Activated CD4-positive, alpha-beta T cell treated with anti-CD3 and anti-CD28 coated beads, Interleukin-2, Interleukin-4, amounts not matched to agents 100 ng/mL and 50 ng/mL, durations not matched to agents 16 hours and 8 hours (primary cell): Measurements from ENCODE around the gene LAMP1.
"Not testable (repeated sequence)": the region's sequence is repeated elsewhere in the genome, so short reads cannot be mapped to it uniquely, and the experiment has no call there.

Experiments used
- DNase-seq: peaks from one replicate; pipeline ENCODE4 v3.0.0-alpha.2; 2020; ENCODE audit warnings: low spot score

The LAMP1 gene, protein sequence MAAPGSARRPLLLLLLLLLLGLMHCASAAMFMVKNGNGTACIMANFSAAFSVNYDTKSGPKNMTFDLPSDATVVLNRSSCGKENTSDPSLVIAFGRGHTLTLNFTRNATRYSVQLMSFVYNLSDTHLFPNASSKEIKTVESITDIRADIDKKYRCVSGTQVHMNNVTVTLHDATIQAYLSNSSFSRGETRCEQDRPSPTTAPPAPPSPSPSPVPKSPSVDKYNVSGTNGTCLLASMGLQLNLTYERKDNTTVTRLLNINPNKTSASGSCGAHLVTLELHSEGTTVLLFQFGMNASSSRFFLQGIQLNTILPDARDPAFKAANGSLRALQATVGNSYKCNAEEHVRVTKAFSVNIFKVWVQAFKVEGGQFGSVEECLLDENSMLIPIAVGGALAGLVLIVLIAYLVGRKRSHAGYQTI

DNA sequence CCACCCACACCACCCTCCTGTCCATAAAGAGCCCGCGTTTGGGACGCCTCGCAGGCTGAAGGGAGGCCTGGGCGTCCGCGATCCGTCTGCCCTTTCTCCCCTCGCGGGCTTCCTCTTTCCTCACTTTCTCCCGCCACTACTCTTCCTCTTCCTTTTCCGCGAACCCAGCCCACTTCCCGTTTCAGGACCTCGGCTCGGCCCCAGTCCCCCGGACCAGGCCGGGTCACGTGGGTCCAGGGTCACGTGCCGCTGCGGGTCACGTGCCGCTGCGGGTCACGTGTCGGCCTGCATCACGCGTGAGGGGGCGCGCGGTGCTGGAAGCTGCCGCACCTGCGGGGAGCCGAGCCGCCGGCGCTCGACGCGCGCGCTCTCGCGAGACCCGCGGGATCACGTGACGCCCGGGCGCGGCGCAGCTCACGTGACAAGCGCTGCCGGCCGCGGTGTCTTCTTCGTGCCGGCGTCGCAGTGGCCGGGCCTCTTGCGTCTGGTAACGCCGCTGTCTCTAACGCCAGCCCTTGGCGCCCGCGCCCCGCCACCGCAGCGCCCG is at the start of gene LAMP1:
TSS of gene LAMP1 (plus strand) at position 417 of the 547 bp plus-strand sequence. CDS start 196 bp downstream, outside the sequence.
- DNase-seq = peak; percentile 98

DNA sequence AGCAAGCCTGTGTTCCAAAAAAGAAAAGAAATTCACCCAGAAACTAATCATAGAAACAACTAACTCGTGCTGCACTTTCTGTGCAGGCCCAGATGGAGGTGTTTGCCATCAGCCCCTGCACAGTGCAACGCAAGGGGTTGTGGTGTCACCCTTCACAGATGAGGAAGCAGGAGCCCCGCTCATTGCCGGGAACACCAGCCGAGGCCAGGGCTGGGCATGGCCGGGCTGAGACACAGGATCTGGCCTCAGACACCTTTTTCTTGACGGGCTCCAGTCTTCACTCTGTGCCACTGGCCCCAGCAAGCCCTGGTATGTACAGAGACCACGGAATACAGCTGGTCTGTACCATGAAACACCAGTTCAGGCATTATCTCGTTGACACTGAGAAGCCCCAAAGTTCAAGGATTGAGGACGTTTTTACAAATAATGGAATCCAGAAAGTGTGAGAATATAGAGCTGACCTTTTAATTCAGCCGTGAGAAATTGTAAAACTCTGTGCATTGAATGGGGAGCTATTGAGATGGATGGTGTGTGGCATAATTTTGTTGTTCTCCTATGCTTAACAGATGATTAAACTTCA is 44.4 kb upstream of the LAMP1 start:
- no peak for DNase-seq

DNA sequence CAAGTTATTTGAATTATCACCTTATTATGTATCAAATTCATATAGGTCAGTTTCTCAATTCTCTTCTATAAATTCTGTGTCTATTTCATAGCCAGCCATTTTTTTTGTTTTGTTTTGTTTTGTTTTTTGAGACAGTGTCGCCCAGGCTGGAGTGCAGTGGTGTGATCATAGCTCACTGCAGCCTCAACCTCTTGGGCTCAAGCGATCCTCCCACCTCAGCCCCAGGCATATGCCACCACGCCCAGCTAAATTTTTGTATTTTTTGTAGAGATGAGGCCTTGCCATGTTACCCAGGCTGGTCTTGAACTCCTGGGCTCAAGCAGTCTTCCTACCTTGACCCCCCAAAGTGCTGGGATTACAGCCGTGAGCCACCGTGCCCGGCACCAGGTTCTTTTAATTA is 39.1 kb upstream of the LAMP1 start:
- DNase-seq = not testable (repeated sequence)

DNA sequence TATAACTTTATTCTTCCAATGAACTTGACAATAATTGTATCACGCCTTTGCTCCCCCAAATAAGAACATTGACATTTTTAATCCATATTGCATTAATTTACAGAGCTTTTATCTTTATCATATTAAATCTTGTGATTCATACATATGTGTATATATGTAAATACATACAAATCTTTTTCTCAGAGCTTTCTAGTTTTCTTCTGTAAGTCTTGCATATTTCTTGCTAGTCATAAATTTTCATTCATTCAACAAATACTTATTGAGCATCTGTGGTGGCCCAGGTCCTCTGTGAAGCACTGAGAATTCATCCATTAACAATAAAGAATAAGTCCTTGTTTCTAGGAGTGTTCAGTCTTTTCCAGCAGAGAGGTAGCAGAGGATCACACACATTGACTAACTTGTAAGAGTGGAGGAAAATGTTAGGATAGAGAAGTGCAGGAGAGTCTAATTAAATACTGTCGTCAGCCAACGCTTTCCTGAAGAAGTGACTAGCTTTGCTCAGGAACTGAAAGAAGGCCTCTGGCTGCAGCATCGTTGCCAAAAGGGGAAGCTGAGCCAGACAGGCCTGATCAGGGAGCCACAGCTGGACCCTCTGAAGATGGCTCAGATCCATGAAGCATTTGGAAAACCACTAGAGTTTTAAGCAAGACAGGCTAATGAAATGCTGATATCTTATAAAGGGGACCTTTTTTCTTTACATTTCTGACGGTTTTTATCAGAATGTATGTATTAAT is 38.6 kb upstream of the LAMP1 start:
- DNase-seq = no peak

DNA sequence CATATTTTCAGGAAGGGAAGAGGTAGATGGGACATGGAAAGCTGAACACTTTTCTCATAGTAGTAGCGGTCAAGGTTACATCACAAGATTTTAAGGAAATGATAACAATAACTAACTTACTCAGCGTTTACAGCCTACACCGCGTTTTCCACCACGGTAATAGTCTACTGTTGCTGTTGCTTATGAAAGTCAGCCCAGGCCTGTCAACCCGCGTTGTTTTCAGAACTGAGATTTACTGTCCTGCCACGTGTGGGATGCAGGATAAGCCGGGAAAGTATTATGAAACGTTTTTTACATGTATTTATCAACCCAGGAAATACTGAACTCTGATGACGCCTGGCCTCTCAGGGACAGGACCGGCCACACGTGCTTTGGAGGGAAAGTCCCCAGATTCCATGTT is 36.0 kb upstream of the LAMP1 start:
- DNase-seq = no peak

GRCh38 chr13:113263016-113263415 is 34.0 kb upstream of the LAMP1 start:
- DNase-seq = not testable (repeated sequence)

DNA sequence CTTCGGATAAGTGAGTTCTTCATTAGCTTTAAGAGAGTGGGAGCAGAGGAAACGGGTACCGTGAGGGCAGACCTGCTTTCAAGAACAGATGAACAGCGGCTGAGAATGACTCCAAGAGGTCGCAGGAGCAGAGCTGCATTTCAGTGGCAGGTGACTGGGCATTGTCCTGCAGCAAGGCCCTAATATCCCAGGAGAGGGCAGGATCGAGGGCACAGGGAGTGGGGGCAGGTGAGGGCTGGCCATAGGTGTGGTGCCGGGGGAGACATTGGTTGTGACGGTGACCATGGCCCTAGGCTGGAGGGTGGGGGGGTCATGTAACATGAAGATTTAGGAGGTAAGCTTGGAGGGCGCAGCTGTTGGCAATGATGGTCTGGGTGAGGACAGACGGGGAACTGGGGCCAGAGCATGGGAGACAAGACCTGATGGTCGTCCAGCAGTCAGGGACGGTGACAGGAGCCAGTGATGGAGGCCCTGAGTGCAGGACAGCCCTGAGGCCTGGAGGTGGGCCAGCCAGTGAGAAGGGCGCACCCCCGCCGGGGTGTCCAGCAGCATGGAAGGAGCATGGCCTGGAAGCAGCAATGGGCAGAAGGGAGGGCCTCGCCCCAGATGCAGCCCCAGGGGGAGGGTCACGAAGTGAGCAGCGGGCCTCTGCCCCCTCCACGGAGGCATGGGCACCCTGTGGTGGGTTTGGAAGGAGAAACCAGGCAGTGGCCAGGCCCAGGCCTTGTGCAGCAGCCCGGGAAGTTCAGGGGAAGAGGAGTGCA is 29.2 kb upstream of the LAMP1 start:
- no peak for DNase-seq

- no peak for DNase-seq
Measured at GRCh38 chr13:113272031-113272430, 25.0 kb upstream of the LAMP1 start.

GRCh38 chr13:113272701-113273181 is 24.3 kb upstream of the LAMP1 start:
- DNase-seq = no peak

DNA sequence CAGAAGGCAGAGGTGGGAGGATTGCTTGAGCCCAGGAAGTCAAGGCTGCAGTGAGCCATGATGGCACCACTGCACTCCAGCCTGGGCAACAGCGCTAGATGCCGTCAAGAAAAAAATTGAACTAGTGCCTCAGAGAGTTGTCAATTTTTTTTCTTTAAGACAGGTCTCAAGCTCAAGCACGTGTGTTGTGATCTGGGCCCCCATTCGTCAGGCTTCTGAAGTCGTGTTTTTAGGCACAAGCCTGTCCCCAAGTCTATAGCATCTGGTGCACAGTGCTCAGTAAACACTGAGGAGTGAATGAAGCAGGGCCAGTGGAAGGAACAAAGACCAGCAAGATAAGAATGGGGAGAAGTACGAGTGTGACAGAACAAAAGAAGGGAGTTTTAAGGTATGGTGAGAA is 23.7 kb upstream of the LAMP1 start:
- DNase-seq = no peak

DNA sequence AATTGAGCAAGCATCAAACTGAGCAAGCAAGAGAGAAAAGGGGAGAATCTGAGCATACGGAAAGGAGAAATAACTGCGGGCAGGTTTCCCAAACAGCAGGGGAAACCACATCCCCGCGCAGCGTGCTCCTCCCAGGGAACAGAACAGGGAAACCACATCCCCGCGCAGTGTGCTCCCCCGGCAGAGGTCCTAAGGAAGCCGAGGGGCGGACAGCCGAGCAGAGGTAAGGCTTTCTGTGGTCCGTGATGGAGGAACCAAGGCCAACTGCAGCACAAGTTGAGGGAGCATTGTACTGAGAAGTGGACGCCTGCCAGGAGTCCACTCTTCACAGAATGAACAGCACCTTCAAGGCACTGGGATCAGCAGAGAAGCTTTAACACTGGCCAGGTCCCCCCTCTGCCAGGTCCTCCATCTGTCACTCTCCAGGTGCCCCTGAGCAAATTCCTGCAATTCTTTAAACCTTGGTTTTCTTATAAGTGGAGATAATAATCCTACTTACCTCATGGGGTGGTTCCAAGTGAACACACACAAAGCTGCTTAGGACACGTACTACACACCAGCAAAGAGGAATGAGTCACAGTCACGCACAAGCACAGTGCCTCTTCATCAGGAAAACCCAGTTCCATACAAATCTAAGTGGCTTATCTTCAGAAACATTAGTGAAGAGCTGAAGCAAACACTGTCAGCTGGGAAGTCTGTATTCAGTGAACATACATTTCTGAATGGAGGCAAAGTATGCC is 23.0 kb upstream of the LAMP1 start:
- no peak for DNase-seq

- no peak for DNase-seq
Measured at GRCh38 chr13:113274721-113275120, 22.3 kb upstream of the LAMP1 start.

DNA sequence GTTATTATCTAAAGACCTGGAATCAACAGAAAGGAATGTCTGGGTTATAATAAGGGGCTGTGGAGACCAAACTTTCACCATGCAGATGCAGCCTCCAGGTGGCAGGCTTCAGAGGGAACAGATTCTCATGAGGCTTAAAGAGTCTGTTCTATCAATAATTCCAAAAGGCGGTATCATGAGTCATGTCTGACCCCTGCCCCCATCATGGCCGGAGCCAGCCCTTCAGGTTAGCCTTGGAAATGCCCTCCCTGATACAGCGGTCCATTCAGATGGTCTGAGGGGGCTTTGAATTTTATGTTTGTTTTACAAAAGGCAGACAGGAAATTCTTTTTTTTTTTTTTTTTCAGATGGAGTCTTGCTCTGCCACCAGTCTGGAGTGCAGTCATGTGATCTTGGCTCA is 21.7 kb upstream of the LAMP1 start:
- no peak for DNase-seq

DNA sequence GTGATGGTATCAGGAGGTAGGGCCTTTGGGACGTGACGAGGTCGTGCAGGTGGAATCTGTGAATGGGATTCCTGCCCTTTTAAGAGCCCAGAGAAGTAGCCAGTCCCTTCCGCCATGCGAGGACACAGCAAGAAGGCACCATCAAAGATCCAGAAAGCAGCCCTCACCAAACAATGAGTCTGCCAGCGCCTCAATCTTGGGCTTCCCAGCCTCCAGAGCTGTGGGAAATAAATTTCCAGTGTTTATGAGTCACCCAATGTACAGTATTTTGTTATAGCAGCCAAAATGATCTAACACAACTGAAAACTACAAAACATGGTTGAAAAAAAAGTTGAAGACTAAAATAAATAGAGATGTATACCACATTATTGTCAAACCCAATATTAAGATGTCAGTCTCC is 16.9 kb upstream of the LAMP1 start:
- no peak for DNase-seq

- DNase-seq = no peak
Measured at GRCh38 chr13:113283904-113284303, 13.1 kb upstream of the LAMP1 start.

DNA sequence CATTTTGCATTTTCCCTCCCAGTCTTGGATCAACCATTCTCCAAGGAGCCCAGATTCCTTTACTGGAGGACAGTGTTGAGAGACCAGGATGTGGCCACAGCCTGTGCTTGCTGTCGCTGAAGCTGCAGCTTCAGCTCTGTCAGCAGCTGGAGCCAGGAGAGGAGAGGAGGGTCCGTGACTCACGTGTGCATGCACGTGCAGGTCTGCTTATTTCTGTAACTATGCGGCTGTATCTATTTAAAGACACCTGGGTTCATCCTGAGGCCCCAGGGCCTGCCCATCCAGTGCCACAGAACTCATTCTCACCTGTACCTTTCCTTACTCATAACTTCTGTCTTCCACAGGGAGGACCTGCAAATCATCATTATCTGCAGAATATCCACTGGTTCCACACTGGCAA is 8.2 kb upstream of the LAMP1 start:
- no peak for DNase-seq

GRCh38 chr13:113291129-113291528 is 5.9 kb upstream of the LAMP1 start:
- no peak for DNase-seq

- DNase-seq = no peak
Measured at GRCh38 chr13:113292021-113292862, 4.8 kb upstream of the LAMP1 start.

GRCh38 chr13:113293686-113294085 is 3.4 kb upstream of the LAMP1 start:
- DNase-seq = no peak

GRCh38 chr13:113295776-113296175 is 1.3 kb upstream of the LAMP1 start:
- DNase-seq = no peak
